Activated T-cell treated with anti-CD3 and anti-CD28 coated beads for 1 hour (primary cell): ENCODE measurements around the gene CITED4.

Source experiments
- DNase-seq: peaks from one replicate; pipeline ENCODE4 v3.0.0-alpha.2; 2020; ENCODE audit warnings: low read depth

Gene CITED4

DNA sequence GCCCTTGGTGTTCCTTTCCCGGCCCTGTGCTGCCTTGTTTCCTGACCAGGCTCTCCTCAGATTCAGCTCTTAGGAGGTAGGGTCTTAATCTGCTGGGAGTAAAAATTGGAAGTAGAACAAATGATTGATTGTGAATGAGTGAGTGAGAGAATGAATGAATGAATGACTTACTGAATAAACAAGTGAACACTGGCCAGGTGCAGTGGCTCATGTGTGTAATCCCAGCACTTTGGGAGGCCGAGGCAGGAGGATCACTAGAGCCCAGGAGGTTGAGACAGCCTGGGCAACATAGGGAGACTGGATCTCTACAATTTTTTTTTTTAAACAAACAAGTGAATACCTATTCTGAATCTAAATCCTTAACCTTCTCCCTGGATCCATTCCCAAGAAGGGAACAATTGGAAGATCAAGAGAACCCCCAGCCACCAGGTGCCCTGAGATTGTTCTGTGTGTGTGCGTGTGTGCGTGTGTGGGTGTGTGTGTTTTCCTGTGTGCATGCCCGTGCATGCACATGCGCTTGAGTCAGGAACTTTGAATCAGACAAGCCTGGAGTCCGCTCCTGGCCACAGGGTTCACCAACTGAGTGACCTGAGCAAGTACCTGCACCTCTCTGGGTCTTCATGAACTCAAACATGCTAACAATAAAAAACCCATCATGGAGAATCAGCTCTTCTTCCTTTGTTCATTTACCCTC is 24.3 kb upstream of the CITED4 start:
- DNase-seq, result no peak

DNA sequence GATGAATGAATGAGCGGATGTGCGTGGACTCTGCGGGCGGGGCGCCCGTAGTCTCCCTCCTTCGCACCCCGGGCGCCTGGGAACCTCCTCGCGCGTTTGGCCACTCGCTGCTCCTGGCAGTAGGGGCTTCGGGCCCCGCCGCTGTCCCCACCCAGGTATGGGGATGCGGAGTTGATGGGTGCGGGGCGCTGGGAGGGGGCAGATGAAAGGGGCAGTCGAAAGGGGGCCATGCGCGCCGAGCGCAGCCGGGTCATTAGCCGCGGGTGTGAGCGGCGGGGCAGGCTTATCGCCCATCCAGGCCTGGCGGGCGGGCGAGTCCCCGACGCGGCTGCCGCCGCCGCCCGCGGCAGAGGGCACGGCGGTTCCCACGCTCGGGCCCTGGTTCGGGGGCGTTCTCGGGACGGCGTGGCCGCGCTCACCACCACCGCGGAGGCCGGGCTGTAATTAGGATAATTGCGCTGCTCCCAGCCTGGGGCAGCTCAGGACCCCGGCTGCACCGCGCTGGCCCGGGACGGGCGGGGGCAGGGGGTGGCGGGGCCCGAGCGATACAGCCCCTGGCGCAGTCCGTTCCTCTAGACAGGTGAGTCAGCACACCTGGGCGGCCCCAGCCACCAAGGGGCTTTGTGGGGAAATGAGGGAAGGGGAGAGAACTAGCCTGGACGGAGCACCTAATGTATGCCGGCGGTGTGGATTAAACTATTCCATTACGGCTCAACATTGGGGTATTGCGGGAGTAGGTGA is 22.1 kb upstream of the CITED4 start:
- DNase-seq, result no peak

GRCh38 chr1:40880813-40881549 is 18.8 kb upstream of the CITED4 start:
- no peak for DNase-seq

- DNase-seq, result no peak
These were observed 17.5 kb upstream of the CITED4 start for GRCh38 chr1:40879482-40880175.

GRCh38 chr1:40878906-40879305 is 16.7 kb upstream of the CITED4 start:
- no peak for DNase-seq

DNA sequence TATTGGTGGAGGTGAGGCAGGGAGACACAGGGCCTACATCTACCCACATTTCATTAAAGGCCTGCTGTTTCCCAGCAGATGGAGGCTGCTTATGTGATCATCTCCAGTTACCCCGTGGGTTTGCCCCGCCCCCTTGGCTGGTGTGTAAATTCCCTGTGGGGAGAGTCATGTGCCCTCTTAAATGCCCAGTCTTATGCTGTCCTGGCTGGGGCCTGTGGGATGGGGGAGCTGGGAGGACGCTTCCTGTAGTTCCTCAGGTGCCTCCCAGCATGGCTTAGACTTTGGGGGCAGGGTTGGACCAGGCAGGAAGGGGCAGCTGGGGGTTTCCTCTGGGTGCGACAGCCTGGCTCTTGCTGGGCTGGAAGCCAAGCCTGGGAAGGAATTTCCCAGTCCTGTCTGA is 15.5 kb upstream of the CITED4 start:
- DNase-seq, result no peak

- no peak for DNase-seq
These were observed 14.7 kb upstream of the CITED4 start for GRCh38 chr1:40876891-40877290.

GRCh38 chr1:40876436-40876761 is 14.2 kb upstream of the CITED4 start:
- DNase-seq, result no peak

GRCh38 chr1:40873863-40874472 is 11.8 kb upstream of the CITED4 start:
- DNase-seq, result no peak

DNA sequence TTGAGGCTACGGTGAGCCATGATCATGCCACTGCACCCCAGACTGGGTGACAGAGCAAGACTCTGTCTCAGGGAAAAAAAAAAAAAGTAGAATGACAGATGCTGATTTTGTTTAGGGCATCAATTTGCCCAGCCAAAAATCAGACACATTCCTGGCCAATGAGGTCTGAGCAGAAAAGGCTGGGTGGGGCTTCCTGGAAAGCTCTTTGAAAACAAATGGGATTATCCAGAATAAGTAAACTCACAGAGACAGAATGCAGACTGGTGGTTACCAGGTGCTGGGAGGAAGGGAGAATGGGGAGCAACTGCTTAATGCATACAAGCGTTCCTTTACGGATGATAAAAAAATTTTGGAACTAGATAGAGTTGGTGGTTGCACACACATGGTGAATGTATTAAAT is 10.1 kb upstream of the CITED4 start:
- DNase-seq, result no peak

DNA sequence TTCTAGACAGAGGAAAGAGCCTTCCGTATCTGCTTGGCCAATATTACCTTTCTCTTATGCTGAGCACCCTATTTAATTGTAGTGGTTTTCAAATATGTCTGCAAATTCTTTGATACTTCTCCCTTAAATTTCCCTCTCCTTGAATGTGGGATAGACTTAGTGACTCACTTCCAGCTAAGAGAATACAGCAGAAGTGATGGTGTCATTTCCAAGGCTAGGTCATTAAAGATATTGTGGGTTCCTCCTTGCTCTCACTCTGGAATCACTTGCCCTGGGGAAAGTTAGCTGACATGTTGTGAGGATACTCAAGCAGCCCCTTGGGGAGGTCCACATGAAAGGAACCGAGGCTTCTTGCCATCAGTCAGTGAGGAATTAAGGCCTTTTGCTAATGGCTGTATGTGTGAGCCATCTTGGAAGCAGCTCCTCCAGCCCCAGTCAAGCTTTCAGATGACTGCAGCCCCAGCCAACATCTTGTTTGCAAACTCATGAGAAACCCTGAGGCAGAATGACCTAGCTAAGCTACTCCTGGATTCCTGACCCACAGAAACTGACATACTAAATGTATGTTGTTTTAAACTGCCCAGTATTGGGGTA is 8.1 kb upstream of the CITED4 start:
- DNase-seq, result no peak

DNA sequence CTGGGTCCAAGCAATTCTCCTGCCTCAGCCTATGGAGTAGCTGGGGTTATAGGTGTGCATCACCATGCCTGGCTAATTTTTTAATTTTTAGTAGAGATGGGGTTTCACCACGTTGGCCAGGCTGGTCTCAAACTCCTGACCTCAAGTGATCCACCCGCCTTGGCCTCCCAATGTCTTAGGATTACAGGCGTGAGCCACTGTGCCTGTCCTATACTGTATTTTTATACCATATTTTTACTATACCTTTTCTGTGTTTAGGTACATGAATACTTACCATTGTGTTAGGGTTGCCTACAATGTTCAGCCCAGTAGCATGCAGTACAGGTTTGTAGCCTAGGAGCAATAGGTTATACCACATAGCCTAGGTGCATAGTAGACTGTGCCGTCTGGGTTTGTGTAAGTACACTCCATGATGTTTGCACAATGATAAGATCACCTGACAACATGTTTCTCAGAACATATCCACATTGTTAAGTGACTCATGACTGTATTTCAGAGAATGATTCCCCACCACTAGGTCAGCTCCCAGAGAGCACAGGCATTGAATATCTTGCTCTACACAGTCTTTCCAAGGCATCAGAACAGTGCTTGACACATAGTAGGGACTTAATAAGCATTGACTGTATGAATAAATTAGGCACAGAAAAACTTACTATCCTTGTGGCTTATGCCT is 6.0 kb upstream of the CITED4 start:
- DNase-seq, result no peak

GRCh38 chr1:40861224-40862003 is 749 bp downstream of the CITED4 start:
- no peak for DNase-seq

- no peak for DNase-seq
These were observed 1.4 kb downstream of the CITED4 start for GRCh38 chr1:40860706-40861223.

- no peak for DNase-seq
These were observed 3.2 kb downstream of the CITED4 start for GRCh38 chr1:40858856-40859416.

DNA sequence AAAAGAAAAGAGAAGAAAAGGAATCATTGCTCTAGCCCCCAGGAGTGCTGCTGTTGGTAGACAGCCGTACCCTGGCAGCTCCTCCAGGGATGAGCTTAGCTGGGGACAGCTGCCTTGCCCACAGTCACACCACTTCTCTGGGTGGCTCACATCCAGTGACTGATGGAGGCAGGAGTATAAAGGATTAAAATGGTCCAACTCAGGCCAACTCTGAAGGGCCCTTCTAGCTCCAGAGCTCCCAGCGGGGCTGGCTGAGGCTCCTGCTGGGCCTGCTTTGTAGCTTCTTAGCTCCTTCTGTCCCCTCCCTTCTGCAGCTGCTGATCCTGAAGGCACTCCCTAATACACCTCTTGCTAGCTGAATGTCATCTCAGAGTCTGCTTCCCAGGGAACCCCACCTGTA is 4.4 kb downstream of the CITED4 start:
- no peak for DNase-seq

DNA sequence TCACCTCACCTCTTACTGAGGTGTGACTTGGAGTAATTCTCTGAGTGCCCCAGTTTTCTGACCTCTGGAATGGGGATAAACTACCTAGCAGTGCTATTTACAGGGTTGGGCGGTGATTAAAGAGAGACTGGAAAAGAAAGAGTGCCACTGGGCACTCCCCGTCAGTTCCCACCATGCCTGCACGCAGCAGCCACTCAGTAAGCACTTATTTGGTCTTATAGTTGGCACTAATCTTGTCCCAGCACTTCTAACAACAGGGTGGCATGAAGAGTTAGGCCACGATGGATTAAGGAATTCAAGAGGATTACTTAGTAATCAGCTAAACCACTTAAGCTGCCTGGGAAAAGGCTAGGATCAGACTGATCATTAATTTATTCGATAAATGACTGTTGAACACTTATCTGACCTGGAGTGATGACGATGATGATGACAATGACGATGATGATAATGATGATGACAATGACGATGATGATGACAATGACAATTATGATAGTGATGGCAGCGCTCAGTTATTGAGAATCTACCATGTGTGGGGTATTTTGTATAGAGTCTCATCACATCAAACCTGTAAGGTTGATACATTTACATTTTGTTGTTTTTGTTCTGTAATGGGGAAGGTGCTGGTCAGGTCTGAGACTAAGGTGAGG is 5.4 kb downstream of the CITED4 start:
- DNase-seq, result no peak

DNA sequence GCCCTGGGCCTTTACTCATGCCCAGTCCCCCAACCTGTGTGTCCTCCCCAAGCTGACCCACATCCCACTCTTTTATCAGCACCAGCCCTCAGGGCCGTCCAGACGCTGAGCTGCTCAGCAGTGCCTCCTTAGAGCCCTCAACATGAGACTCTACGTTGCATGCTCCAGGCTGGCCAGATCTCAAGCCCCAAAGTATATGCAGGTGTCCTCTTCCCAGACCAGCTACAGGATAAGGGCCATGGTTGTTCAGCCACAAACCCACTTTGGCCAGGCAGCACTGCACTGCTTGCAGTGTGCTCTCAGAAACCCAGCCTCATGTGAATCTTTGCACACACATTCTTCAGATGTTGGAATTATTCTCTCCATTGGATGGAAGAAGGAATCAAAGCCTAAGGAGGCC is 6.0 kb downstream of the CITED4 start:
- DNase-seq, result no peak

GRCh38 chr1:40855513-40855912 is 6.7 kb downstream of the CITED4 start:
- DNase-seq, result no peak

- DNase-seq, result no peak
These were observed 8.3 kb downstream of the CITED4 start for GRCh38 chr1:40853885-40854170.
